ENCODE measurements around the gene TAS2R43. TPM values are rescaled to one million over a fixed set of nuclear protein-coding genes. Genes with fewer than 3 reads are reported as not detected.

TAS2R43 gene
- total and polyA plus RNA-seq, 2 of the 4 experiments (the other 2 are of a cell fraction), result 0.90 TPM; not detected in 1

- Histone ChIP-seq H3K27me3 (ENCODE audit: control insufficient read depth, insufficient read depth, low read length) (no peaks in the 10 kb centered on the region), H3K9me3 (ENCODE audit: control insufficient read depth, insufficient read depth, low read length) (no peaks in the 10 kb centered on the region), H4K5ac (ENCODE audit: low read depth, low read length) (no peak overlapping the region), H3K79me1 (ENCODE audit: low read depth in 1 of 2, low read length in 2 of 2) (peaks cover 0 to 9% of the 10 kb centered on the region in 2 experiments; a peak in 3 of 4 replicates), H2BK20ac (ENCODE audit: low read depth, low read length) (no peak overlapping the region), H3K4me2 (ENCODE audit: low read depth, low read length) (no peak overlapping the region), H2AK5ac (ENCODE audit: low read depth, low read length) (no peak overlapping the region), H4K20me1 (ENCODE audit: insufficient read depth, low read length) (no peaks in the 10 kb centered on the region), H3K27ac (ENCODE audit: insufficient read depth, low read length) (no peak overlapping the region), H3K56ac (ENCODE audit: extremely low read depth, insufficient read depth, low read length) (no peak overlapping the region), H3K9me1 (ENCODE audit: insufficient read depth, low read length) (no peaks in the 10 kb centered on the region), H2BK120ac (ENCODE audit: low read depth, low read length) (no peak overlapping the region), H4K8ac (ENCODE audit: low read depth in 2 of 2, low read length in 2 of 2) (no peak overlapping the region), H4K91ac (ENCODE audit: insufficient read depth, low read depth, low read length) (no peak overlapping the region), H3K36me3 (ENCODE audit: control insufficient read depth, insufficient read depth, low read length) (no peaks in the 10 kb centered on the region; the same call in 1 of the 2 replicates), H2BK15ac (ENCODE audit: low read depth, low read length) (no peak overlapping the region), H2AK9ac (replicated peaks; ENCODE audit: low read depth, low read length, poor library complexity) (no peak overlapping the region), H3K4ac (ENCODE audit: low read depth, low read length) (no peak overlapping the region), H2AFZ (replicated peaks; ENCODE audit: low read length, poor library complexity) (no peak overlapping the region), H3K18ac (ENCODE audit: low read depth, low read length) (no peak overlapping the region), H2BK5ac (ENCODE audit: low read depth, low read length, poor library complexity, severe bottlenecking) (no peak overlapping the region), H3K4me3 (ENCODE audit: insufficient read depth, low read depth, low read length) (no peak overlapping the region), H3K23ac (ENCODE audit: low read depth, low read length) (no peak overlapping the region), H3K14ac (replicated peaks; ENCODE audit: low read depth, low read length) (no peak overlapping the region), H3K9ac (ENCODE audit: low read depth, low read length) (no peak overlapping the region), H3K4me1 (ENCODE audit: control insufficient read depth, insufficient read depth, low read length) (no peaks in the 10 kb centered on the region)
- POLR2A ChIA-PET (ENCODE audit: unreplicated experiment), result no interaction called here
- intact Hi-C loops (cut with micrococcal nuclease), result no loop called here
- dilution Hi-C loops (cut with HindIII; ENCODE audit: low sequenced_read_pairs, unreplicated experiment), result no loop called here
- TF ChIP-seq FOS (IDR thresholded peaks at IDR 0.05; ENCODE audit: low read depth, low read length) (no peak), SMC3 (IDR thresholded peaks at IDR 0.05; ENCODE audit: low read depth, low read length) (no peak), MXI1 (IDR thresholded peaks at IDR 0.05; ENCODE audit: borderline replicate concordance, low read depth, low read length) (no peak), ELK1 (IDR thresholded peaks at IDR 0.05; ENCODE audit: borderline replicate concordance, low read depth, low read length) (no peak)
- BruUV-seq (replicated peaks), result no TSS peak
- in situ Hi-C loops (cut with MboI; ENCODE audit: low sequenced_read_pairs), result no loop called here
- WGBS, 2 experiments (ENCODE audit: extremely low coverage in 2 of 2, insufficient read length in 1 of 2), result no CpG with 5 or more reads among the region's 4 CpGs
- CTCF ChIA-PET, result no interaction called here
- DNase-seq (no peak), ATAC-seq (ENCODE audit: low read depth) (no peak)
Measured at GRCh38 chr12:11071414-11071813, 20.7 kb downstream of the TAS2R43 start.

All from IMR-90 (cell line).